Body of pancreas (tissue), 4 donors: ENCODE results near the gene NEK7.

Experiments used
- CTCF ChIP-seq, 7 experiments: fragments of 450-650 bp in 4 of 7; fragments of 200-600 bp in 3 of 7; sonication (generic) in 3 of 7; IDR thresholded peaks; one replicate each; pipeline ENCODE4 v1.5.1; 2016 to 2019; ENCODE audit warnings: antibody characterized with exemption in 7 of 7
- POLR2A ChIP-seq, 3 donors: fragments of 450-650 bp; IDR thresholded peaks; one replicate each; pipeline ENCODE4 v1.6.1; 2016; ENCODE audit warnings: antibody characterized with exemption in 3 of 3, mild to moderate bottlenecking in 2 of 3

- TF ChIP-seq CTCF (IDR thresholded peaks at IDR 0.05) (peak in 6 of 7 experiments; percentile 32 to 51 (median 46)), POLR2A (IDR thresholded peaks at IDR 0.05) (no peak)
Observed at GRCh38 chr1:198359024-198359653, 202.3 kb downstream of the NEK7 start.
